HG02678 (cell line): Measurements from ENCODE around the gene TUSC2.
"Not testable (repeated sequence)": the region's sequence is repeated elsewhere in the genome, so short reads cannot be mapped to it uniquely, and the experiment has no call there.

ENCODE experiments used
- ATAC-seq: cut with Tn5 transposase; IDR thresholded peaks from one replicate; pipeline ENCODE4 v1.9.1; 2021; ENCODE audit warnings: mild to moderate bottlenecking, moderate library complexity; ENCODE audit not compliant: unreplicated experiment

TUSC2 gene

GRCh38 chr3:50297384-50297775 is 30.6 kb downstream of the TUSC2 start:
- no peak for ATAC-seq

GRCh38 chr3:50296721-50297383 is 31.2 kb downstream of the TUSC2 start:
- ATAC-seq, result no peak

GRCh38 chr3:50295553-50296431 is 32.2 kb downstream of the TUSC2 start:
- no peak for ATAC-seq

GRCh38 chr3:50294492-50295403 is 33.3 kb downstream of the TUSC2 start:
- ATAC-seq, result no peak

GRCh38 chr3:50294089-50294488 is 33.9 kb downstream of the TUSC2 start:
- ATAC-seq, result no peak

- ATAC-seq, result no peak
These were observed 34.8 kb downstream of the TUSC2 start for GRCh38 chr3:50293079-50293801.

- peak; percentile 97 for ATAC-seq
These were observed 35.6 kb downstream of the TUSC2 start, which contains the start of gene IFRD2 for GRCh38 chr3:50292159-50293078. Gene IFRD2, minus strand, starts transcription at chr3:50292429. Its CDS starts 155 bp downstream, at chr3:50292274.

- no peak for ATAC-seq
These were observed 37.8 kb downstream of the TUSC2 start for GRCh38 chr3:50290161-50290641.

- ATAC-seq, result no peak
These were observed 38.9 kb downstream of the TUSC2 start for GRCh38 chr3:50289130-50289529.

- no peak for ATAC-seq
These were observed 39.5 kb downstream of the TUSC2 start for GRCh38 chr3:50288387-50289007.

GRCh38 chr3:50287262-50287661 is 40.8 kb downstream of the TUSC2 start:
- no peak for ATAC-seq

GRCh38 chr3:50286322-50287227 is 41.4 kb downstream of the TUSC2 start:
- no peak for ATAC-seq

- not testable (repeated sequence) for ATAC-seq
These were observed 43.9 kb downstream of the TUSC2 start for GRCh38 chr3:50284121-50284520.

- ATAC-seq, result no peak
These were observed 48.6 kb downstream of the TUSC2 start for GRCh38 chr3:50279255-50280016.

- no peak for ATAC-seq
These were observed 49.2 kb downstream of the TUSC2 start, which contains the start of gene LSMEM2 for GRCh38 chr3:50278880-50279224. Gene LSMEM2, plus strand, starts transcription at chr3:50279087. Its CDS starts 27 bp downstream, at chr3:50279114.

GRCh38 chr3:50278123-50278879 is 49.7 kb downstream of the TUSC2 start:
- no peak for ATAC-seq
